GM12878 (cell line): ENCODE data around the gene MYCBP2. TPM values are rescaled to one million over a fixed set of nuclear protein-coding genes. Genes with fewer than 3 reads are reported as not detected.

ENCODE experiments used
- ATAC-seq: fragments of 200-7000 bp; cut with Tn5 transposase; 3 replicates; pipeline ENCODE4 v1.9.1; 2020; ENCODE audit warnings: mild to moderate bottlenecking, moderate library complexity
- BruUV-seq: library from RNA; stranded (reverse); fragments of 400-500 nt; replicated peaks from 2 replicates; lab custom pipeline; 2021; lab: Mats Ljungman, UMichigan
- CTCF ChIA-PET: fragments of 300-600 bp; sonication (Branson Sonifier 250); formaldehyde crosslinking; extraction: SDS; loops from one replicate; lab custom pipeline; 2021; ENCODE audit warnings: inconsistent platforms; lab: Yijun Ruan, JAX
- POLR2A ChIA-PET: fragments of 350-600 bp; formaldehyde crosslinking; extraction: SDS; loops from one replicate; lab custom pipeline; 2021; ENCODE audit warnings: inconsistent platforms; lab: Charles Lee
- RAD21 ChIA-PET: fragments of 300-600 bp; sonication (Branson Sonifier 250); formaldehyde crosslinking; loops from one replicate; lab custom pipeline; 2023; ENCODE audit warnings: antibody characterized with exemption; ENCODE audit not compliant: unreplicated experiment; lab: Charles Lee
- SMC1A ChIA-PET: fragments of 300-600 bp; sonication (Branson Sonifier 250); formaldehyde crosslinking; loops from one replicate; lab custom pipeline; 2023; ENCODE audit not compliant: unreplicated experiment, uncharacterized antibody; lab: Charles Lee
- DNase-seq: peaks from one replicate; pipeline ENCODE4 v3.0.0-alpha.2; 2011; ENCODE audit warnings: low read depth, low spot score
- FAIRE-seq: peaks from 3 replicates; lab custom pipeline; 2011; peaks lifted over from hg19 to GRCh38; lab: Jason Lieb, UNC
- H2AFZ ChIP-seq: 2 replicates; pipeline ENCODE4 v1.6.0; 2011; ENCODE audit warnings: low read depth, low read length, control low read depth; ENCODE audit not compliant: control insufficient read depth
- H3K27ac ChIP-seq: 2 replicates; pipeline ENCODE4 v1.5.1; 2011; ENCODE audit warnings: control low read depth; ENCODE audit not compliant: control insufficient read depth, insufficient read depth
- H3K27me3 ChIP-seq, 2 experiments: replicated peaks in 1 of 2; 2 replicates each; pipeline versions ENCODE4 v1.6.0 to v1.6.1; 2011; ENCODE audit warnings: low read length in 1 of 2; ENCODE audit not compliant: control insufficient read depth in 2 of 2, insufficient read depth in 2 of 2
- H3K36me3 ChIP-seq, 2 experiments: 2 replicates each; pipeline ENCODE4 v1.5.1; 2011; ENCODE audit warnings: low read length in 1 of 2; ENCODE audit not compliant: control insufficient read depth in 2 of 2, insufficient read depth in 2 of 2
- H3K4me1 ChIP-seq: 2 replicates; pipeline ENCODE4 v1.6.1; 2011; ENCODE audit warnings: mild to moderate bottlenecking, low read length, moderate library complexity, mixed read lengths; ENCODE audit not compliant: control insufficient read depth, insufficient read depth
- H3K4me2 ChIP-seq: 2 replicates; pipeline ENCODE4 v1.6.0; 2011; ENCODE audit warnings: control low read depth; ENCODE audit not compliant: control insufficient read depth, insufficient read depth
- H3K4me3 ChIP-seq: fragments of 200-600 bp; sonication (generic); 2 replicates; pipeline ENCODE4 v1.5.1; 2016
- H3K79me2 ChIP-seq: 2 replicates; pipeline ENCODE4 v1.6.0; 2011; ENCODE audit warnings: low read length; ENCODE audit not compliant: control insufficient read depth, insufficient read depth
- H3K9ac ChIP-seq: 2 replicates; pipeline ENCODE4 v1.8.0; 2011; ENCODE audit warnings: low read length, control low read depth, mixed read lengths; ENCODE audit not compliant: control insufficient read depth, insufficient read depth
- H3K9me3 ChIP-seq: replicated peaks from 3 replicates; pipeline ENCODE4 v1.5.1; 2011; ENCODE audit warnings: mild to moderate bottlenecking, low read length; ENCODE audit not compliant: control insufficient read depth, insufficient read depth
- H4K20me1 ChIP-seq: 2 replicates; pipeline ENCODE4 v1.6.0; 2011; ENCODE audit not compliant: control insufficient read depth, insufficient read depth
- CEBPZ ChIP-seq: fragments of 150-350 bp; IDR thresholded peaks from 2 replicates; pipeline ENCODE4 v1.6.1; 2016; ENCODE audit warnings: low read depth, low read length
- E4F1 ChIP-seq: fragments of 450-650 bp; IDR thresholded peaks from 2 replicates; pipeline ENCODE4 v1.6.1; 2018; ENCODE audit warnings: borderline replicate concordance, mild to moderate bottlenecking; ENCODE audit not compliant: partially characterized antibody
- HCFC1 ChIP-seq: fragments of 150-350 bp; IDR thresholded peaks from 2 replicates; pipeline ENCODE4 v1.6.1; 2014; ENCODE audit warnings: low read length
- RELB ChIP-seq: fragments of 450-650 bp; IDR thresholded peaks from 2 replicates; pipeline ENCODE4 v1.6.1; 2017; ENCODE audit warnings: low read depth, mild to moderate bottlenecking, moderate library complexity
- SPI1 ChIP-seq: IDR thresholded peaks from 2 replicates; pipeline ENCODE4 v1.6.1; 2011; ENCODE audit warnings: low read depth, mild to moderate bottlenecking, low read length, moderate library complexity, borderline replicate concordance; ENCODE audit not compliant: insufficient read depth
- WRNIP1 ChIP-seq: IDR thresholded peaks from 2 replicates; pipeline ENCODE4 v1.6.1; 2011; ENCODE audit warnings: low read depth, low read length, improper control_type of control experiment, borderline replicate concordance
- WGBS: methylation state at CpG from one replicate; pipeline ENCODE4 v1.1.6; 2016; ENCODE audit warnings: low lambda C conversion rate; ENCODE audit not compliant: insufficient replicate concordance, insufficient coverage; ENCODE audit errors: missing lambda C conversion rate; 5-methylcytosine and 5-hydroxymethylcytosine counted together
- in situ Hi-C: fragments of 300-500 bp; cut with MboI; formaldehyde crosslinking; loops from 9 replicates; pipeline ENCODE4 v1.14.3; 2018; ENCODE audit warnings: mixed read lengths
- intact Hi-C: fragments of 100-400 bp; cut with micrococcal nuclease; formaldehyde crosslinking; loops from one replicate; pipeline ENCODE4 v1.14.2; 2022; ENCODE audit not compliant: unreplicated experiment
- polyA plus RNA-seq, 11 experiments: library from polyadenylated mRNA; depleted of rRNA in 4 of 11; unstranded in 6 of 11; stranded (reverse) in 5 of 11; fragments of >200 nt; fragmentation: Nextera tagmentation in 4 of 11; fragmentation: Illumina TruSeq in 1 of 11; extraction: Ambion mirVana in 4 of 11; extraction: Trizol in 1 of 11; gene quantifications; 1 replicate in 1 of 11; 2 replicates in 10 of 11; pipeline versions ENCODE4 v1.2.1 to v1.2.3, GENCODE V29; 2011 to 2016; ENCODE audit warnings: inconsistent platforms in 2 of 11, missing spikeins in 2 of 11, low read depth in 1 of 11
- total RNA-seq, 4 experiments: library from RNA; depleted of rRNA in 3 of 4; stranded (reverse); fragments of >200 nt in 3 of 4; fragmentation: Illumina TruSeq in 1 of 4; extraction: Trizol in 1 of 4; gene quantifications; 2 replicates each; pipeline versions ENCODE4 v1.2.1 to v1.2.3, GENCODE V29; 2013 to 2021

Gene MYCBP2
- total and polyA plus RNA-seq, 10 of the 15 experiments (the other 5 are each of a cell fraction or from before 2014, with no cell fraction given) = 51.9 to 152 (median 98.2) TPM

GRCh38 chr13:77065461-77066147, 261.3 kb downstream of the MYCBP2 start:
- ChIA-PET CTCF (interaction anchor here (1.2 kb wide), 1 partner anchor 10 kb away, joined by 3 read pairs; no protein-coding TSS in a partner anchor), RAD21 (no interaction called here), SMC1A (interaction anchor here (0.7 kb wide), 1 partner anchor 455 kb away, joined by 3 read pairs; no protein-coding TSS in a partner anchor), POLR2A (no interaction called here)
- in situ Hi-C loops = no loop called here
- Histone ChIP-seq H3K9ac (no peak overlapping the region), H3K36me3 (peaks cover 6 to 36% of the 10 kb centered on the region in 2 experiments), H3K27me3 (no peaks in the 10 kb centered on the region), H3K4me3 (no peak overlapping the region), H3K4me2 (no peak overlapping the region), H3K27ac (no peak overlapping the region; the same call in 1 of the 2 replicates), H3K9me3 (no peaks in the 10 kb centered on the region), H4K20me1 (no peaks in the 10 kb centered on the region), H3K79me2 (no peaks in the 10 kb centered on the region), H2AFZ (no peak overlapping the region), H3K4me1 (no peaks in the 10 kb centered on the region)
- intact Hi-C loops = no loop called here
- DNase-seq (no peak), FAIRE-seq (peak; percentile 49), ATAC-seq (no peak)
- BruUV-seq = no TSS peak
- 82% methylated on average over 5 of the region's 5 CpGs for WGBS
- TF ChIP-seq SPI1 = 0 out of 2 replicates have a peak, but pooled peaks have one; percentile 43
- no peak for TF ChIP-seq WRNIP1

- ChIA-PET SMC1A (no interaction called here), CTCF (interaction anchor here (0.7 kb wide), 1 partner anchor 478 kb away, joined by 5 read pairs; no protein-coding TSS in a partner anchor), POLR2A (no interaction called here), RAD21 (no interaction called here)
- peaks cover 7 to 33% of the 10 kb centered on the region in 2 experiments for H3K36me3 ChIP-seq
- no peaks in the 10 kb centered on the region for H3K79me2 ChIP-seq
- intact Hi-C loops = no loop called here
- in situ Hi-C loops = no loop called here
- H3K4me1 ChIP-seq = no peaks in the 10 kb centered on the region
- no peak overlapping the region for H3K27ac ChIP-seq
- no peak overlapping the region for H3K4me3 ChIP-seq
- H4K20me1 ChIP-seq = no peaks in the 10 kb centered on the region
- H3K27me3 ChIP-seq = no peaks in the 10 kb centered on the region
- no peak overlapping the region for H2AFZ ChIP-seq
- FAIRE-seq (no peak), ATAC-seq (no peak), DNase-seq (no peak)
- whole genome bisulfite sequencing = 94% methylated on average over 1 of the region's 1 CpG
- no TSS peak for BruUV-seq
- H3K4me2 ChIP-seq = no peak overlapping the region
- H3K9me3 ChIP-seq = no peaks in the 10 kb centered on the region
- H3K9ac ChIP-seq = no peak overlapping the region
- no peak for TF ChIP-seq RELB
- TF ChIP-seq HCFC1 = no peak
- TF ChIP-seq CEBPZ = no peak
- TF ChIP-seq E4F1 = no peak
Measured at GRCh38 chr13:77062097-77062496, 264.8 kb downstream of the MYCBP2 start.
